GM19238 (cell line): ENCODE measurements around the gene C12orf60.

ENCODE experiments used
- DNase-seq: peaks from one replicate; pipeline ENCODE4 v3.0.0; 2011; ENCODE audit warnings: low spot score; ENCODE audit not compliant: insufficient read length

The C12orf60 gene

GRCh38 chr12:14834509-14834908 is 31.0 kb downstream of the C12orf60 start:
- no peak for DNase-seq

GRCh38 chr12:14836336-14837210 is 33.1 kb downstream of the C12orf60 start:
- DNase-seq, result no peak

GRCh38 chr12:14839262-14839661 is 35.8 kb downstream of the C12orf60 start:
- DNase-seq, result no peak

GRCh38 chr12:14840616-14841015 is 37.1 kb downstream of the C12orf60 start:
- DNase-seq, result no peak

GRCh38 chr12:14841761-14842160 is 38.3 kb downstream of the C12orf60 start:
- no peak for DNase-seq

- DNase-seq, result no peak
These were observed 38.8 kb downstream of the C12orf60 start for GRCh38 chr12:14842315-14842714.

- no peak for DNase-seq
These were observed 40.0 kb downstream of the C12orf60 start, which contains the start of gene ART4 for GRCh38 chr12:14843425-14843887. ART4 (minus strand) TSS chr12:14843526; CDS start chr12:14843113, 413 bp downstream.

GRCh38 chr12:14844401-14844800 is 40.9 kb downstream of the C12orf60 start:
- no peak for DNase-seq

GRCh38 chr12:14845350-14845750 is 41.9 kb downstream of the C12orf60 start:
- DNase-seq, result peak; percentile 16

- no peak for DNase-seq
These were observed 42.6 kb downstream of the C12orf60 start for GRCh38 chr12:14846042-14846587.

- DNase-seq, result no peak
These were observed 43.6 kb downstream of the C12orf60 start for GRCh38 chr12:14846876-14847580.

- DNase-seq, result no peak
These were observed 46.2 kb downstream of the C12orf60 start for GRCh38 chr12:14849661-14850060.

- no peak for DNase-seq
These were observed 47.6 kb downstream of the C12orf60 start for GRCh38 chr12:14850929-14851663.

GRCh38 chr12:14852880-14853279 is 49.4 kb downstream of the C12orf60 start:
- no peak for DNase-seq

- no peak for DNase-seq
These were observed 50.5 kb downstream of the C12orf60 start for GRCh38 chr12:14853961-14854360.

- no peak for DNase-seq
These were observed 51.2 kb downstream of the C12orf60 start for GRCh38 chr12:14854586-14855183.

GRCh38 chr12:14858513-14858912 is 55.0 kb downstream of the C12orf60 start:
- no peak for DNase-seq

GRCh38 chr12:14860490-14860889 is 57.0 kb downstream of the C12orf60 start:
- DNase-seq, result no peak

GRCh38 chr12:14868916-14869506 is 65.5 kb downstream of the C12orf60 start:
- no peak for DNase-seq

- no peak for DNase-seq
These were observed 67.8 kb downstream of the C12orf60 start for GRCh38 chr12:14871247-14871646.

GRCh38 chr12:14871886-14872285 is 68.4 kb downstream of the C12orf60 start:
- no peak for DNase-seq
